Uterus (tissue), 2 donors: Measurements from ENCODE around the gene VPS72.

Experiments
- POLR2A ChIP-seq, 2 donors: fragments of 450-650 bp; IDR thresholded peaks; one replicate each; pipeline ENCODE4 v1.6.1; 2016; ENCODE audit warnings: antibody characterized with exemption in 2 of 2, mild to moderate bottlenecking in 1 of 2, moderate library complexity in 1 of 2
- TF ChIP-seq, protein P1 (sequence below), 4 experiments: fragments of 200-600 bp in 2 of 4; fragments of 450-650 bp in 2 of 4; sonication (generic) in 2 of 4; IDR thresholded peaks; one replicate each; pipeline ENCODE4 v1.5.1; 2016 to 2019; ENCODE audit warnings: antibody characterized with exemption in 4 of 4, mild to moderate bottlenecking in 2 of 4, moderate library complexity in 1 of 4

DNA sequence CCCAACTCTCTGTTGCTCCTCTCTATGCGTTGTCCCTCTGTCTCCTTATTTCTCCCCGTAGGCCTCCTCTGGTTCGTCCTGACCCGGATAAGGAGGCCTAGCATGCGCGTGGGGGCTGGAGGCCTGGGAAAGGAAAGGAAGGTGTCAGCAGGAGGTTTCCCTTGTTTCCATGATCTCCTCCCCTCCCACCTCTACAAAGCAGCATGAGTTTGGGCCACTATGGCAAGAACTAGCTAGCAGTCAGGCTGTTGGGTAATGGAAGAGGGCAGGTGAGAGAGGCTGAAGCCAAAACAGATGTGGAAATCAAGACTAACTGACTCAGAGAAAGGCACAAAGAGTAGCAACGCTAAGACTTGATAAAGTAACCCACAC lies 42.9 kb downstream of the VPS72 start:
- TF ChIP-seq, protein P1, sequence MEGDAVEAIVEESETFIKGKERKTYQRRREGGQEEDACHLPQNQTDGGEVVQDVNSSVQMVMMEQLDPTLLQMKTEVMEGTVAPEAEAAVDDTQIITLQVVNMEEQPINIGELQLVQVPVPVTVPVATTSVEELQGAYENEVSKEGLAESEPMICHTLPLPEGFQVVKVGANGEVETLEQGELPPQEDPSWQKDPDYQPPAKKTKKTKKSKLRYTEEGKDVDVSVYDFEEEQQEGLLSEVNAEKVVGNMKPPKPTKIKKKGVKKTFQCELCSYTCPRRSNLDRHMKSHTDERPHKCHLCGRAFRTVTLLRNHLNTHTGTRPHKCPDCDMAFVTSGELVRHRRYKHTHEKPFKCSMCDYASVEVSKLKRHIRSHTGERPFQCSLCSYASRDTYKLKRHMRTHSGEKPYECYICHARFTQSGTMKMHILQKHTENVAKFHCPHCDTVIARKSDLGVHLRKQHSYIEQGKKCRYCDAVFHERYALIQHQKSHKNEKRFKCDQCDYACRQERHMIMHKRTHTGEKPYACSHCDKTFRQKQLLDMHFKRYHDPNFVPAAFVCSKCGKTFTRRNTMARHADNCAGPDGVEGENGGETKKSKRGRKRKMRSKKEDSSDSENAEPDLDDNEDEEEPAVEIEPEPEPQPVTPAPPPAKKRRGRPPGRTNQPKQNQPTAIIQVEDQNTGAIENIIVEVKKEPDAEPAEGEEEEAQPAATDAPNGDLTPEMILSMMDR (IDR thresholded peaks at IDR 0.05), result no peak
- no peak for TF ChIP-seq POLR2A (IDR thresholded peaks at IDR 0.05)
